Nephron progenitor cell (in vitro differentiated cells): Measurements from ENCODE around the gene VPS4B.
"Not testable (repeated sequence)": the region's sequence is repeated elsewhere in the genome, so short reads cannot be mapped to it uniquely, and the experiment has no call there.

Source experiments
- DNase-seq: peaks from one replicate; pipeline ENCODE4 v3.0.0; 2021
- H3K27ac Mint-ChIP-seq: 2 replicates; pipeline ENCODE4 v1.8.0; 2021; ENCODE audit warnings: mild to moderate bottlenecking, moderate library complexity, mixed read lengths
- H3K27me3 Mint-ChIP-seq: 2 replicates; pipeline ENCODE4 v1.8.0; 2021; ENCODE audit warnings: mild to moderate bottlenecking, low read depth, mixed read lengths; ENCODE audit not compliant: poor library complexity
- H3K36me3 Mint-ChIP-seq: 2 replicates; pipeline ENCODE4 v1.8.0; 2021; ENCODE audit warnings: low read depth, mixed read lengths
- H3K4me1 Mint-ChIP-seq: 2 replicates; pipeline ENCODE4 v1.8.0; 2021; ENCODE audit warnings: mixed read lengths
- H3K4me3 Mint-ChIP-seq: 2 replicates; pipeline ENCODE4 v1.8.0; 2021; ENCODE audit warnings: mild to moderate bottlenecking, moderate library complexity, mixed read lengths
- H3K9me3 Mint-ChIP-seq: 2 replicates; pipeline ENCODE4 v1.8.0; 2021; ENCODE audit warnings: mild to moderate bottlenecking, moderate library complexity, mixed read lengths
- CTCF ChIP-seq: fragments of 200-600 bp; sonication (generic); IDR thresholded peaks from 2 replicates; pipeline ENCODE4 v1.5.0; 2021; ENCODE audit warnings: antibody characterized with exemption

VPS4B gene

GRCh38 chr18:63366213-63367052 lies 55.8 kb downstream of the VPS4B start:
- H3K9me3 Mint-ChIP-seq, result peaks cover 21% of the 10 kb centered on the region
- peaks cover 24% of the 10 kb centered on the region for H3K4me1 Mint-ChIP-seq
- peak; percentile 37 for DNase-seq
- peaks cover 41% of the 10 kb centered on the region for H3K36me3 Mint-ChIP-seq
- TF ChIP-seq CTCF, result no peak
- peaks cover 12% of the 10 kb centered on the region for H3K27me3 Mint-ChIP-seq
- peak overlapping the region; percentile 93 for H3K4me3 Mint-ChIP-seq
- no peak overlapping the region for H3K27ac Mint-ChIP-seq

GRCh38 chr18:63365876-63366212 lies 56.4 kb downstream of the VPS4B start:
- H3K27ac Mint-ChIP-seq, result no peak overlapping the region
- H3K4me3 Mint-ChIP-seq, result peak overlapping the region; percentile 93
- H3K36me3 Mint-ChIP-seq, result peaks cover 45% of the 10 kb centered on the region
- TF ChIP-seq CTCF, result no peak
- peaks cover 8% of the 10 kb centered on the region for H3K27me3 Mint-ChIP-seq
- H3K9me3 Mint-ChIP-seq, result peaks cover 21% of the 10 kb centered on the region
- H3K4me1 Mint-ChIP-seq, result peaks cover 24% of the 10 kb centered on the region
- peak; percentile 12 for DNase-seq

- Mint-ChIP-seq H3K36me3 (peaks cover 50% of the 10 kb centered on the region), H3K27ac (no peak overlapping the region), H3K27me3 (peaks cover 8% of the 10 kb centered on the region), H3K4me1 (peaks cover 24% of the 10 kb centered on the region), H3K4me3 (no peak overlapping the region), H3K9me3 (peaks cover 10% of the 10 kb centered on the region)
- DNase-seq, result no peak
- no peak for TF ChIP-seq CTCF
These were observed 58.3 kb downstream of the VPS4B start for GRCh38 chr18:63363951-63364350.

GRCh38 chr18:63363420-63363819 lies 58.9 kb downstream of the VPS4B start:
- not testable (repeated sequence) for H3K4me3 Mint-ChIP-seq, H3K9me3 Mint-ChIP-seq, H3K27me3 Mint-ChIP-seq, H3K27ac Mint-ChIP-seq, DNase-seq
- H3K36me3 Mint-ChIP-seq, result peaks cover 46% of the 10 kb centered on the region
- peaks cover 22% of the 10 kb centered on the region for H3K4me1 Mint-ChIP-seq

- no peak overlapping the region for H3K27ac Mint-ChIP-seq
- peaks cover 61% of the 10 kb centered on the region for H3K36me3 Mint-ChIP-seq
- H3K4me3 Mint-ChIP-seq, result no peak overlapping the region
- H3K4me1 Mint-ChIP-seq, result no peaks in the 10 kb centered on the region
- no peaks in the 10 kb centered on the region for H3K27me3 Mint-ChIP-seq
- H3K9me3 Mint-ChIP-seq, result no peaks in the 10 kb centered on the region
- no peak for DNase-seq
- TF ChIP-seq CTCF, result no peak
These were observed 65.9 kb downstream of the VPS4B start for GRCh38 chr18:63356272-63356896.

- no peak for TF ChIP-seq CTCF
- Mint-ChIP-seq H3K4me1 (peaks cover 2% of the 10 kb centered on the region), H3K27me3 (peaks cover 3% of the 10 kb centered on the region), H3K36me3 (peaks cover 64% of the 10 kb centered on the region), H3K27ac (no peak overlapping the region), H3K9me3 (no peaks in the 10 kb centered on the region), H3K4me3 (no peak overlapping the region)
- DNase-seq, result no peak
These were observed 72.0 kb downstream of the VPS4B start for GRCh38 chr18:63350230-63350629.
